ENCODE measurements around the gene PSG1.
"Not testable (repeated sequence)": the region's sequence is repeated elsewhere in the genome, so short reads cannot be mapped to it uniquely, and the experiment has no call there.

The PSG1 gene

DNA sequence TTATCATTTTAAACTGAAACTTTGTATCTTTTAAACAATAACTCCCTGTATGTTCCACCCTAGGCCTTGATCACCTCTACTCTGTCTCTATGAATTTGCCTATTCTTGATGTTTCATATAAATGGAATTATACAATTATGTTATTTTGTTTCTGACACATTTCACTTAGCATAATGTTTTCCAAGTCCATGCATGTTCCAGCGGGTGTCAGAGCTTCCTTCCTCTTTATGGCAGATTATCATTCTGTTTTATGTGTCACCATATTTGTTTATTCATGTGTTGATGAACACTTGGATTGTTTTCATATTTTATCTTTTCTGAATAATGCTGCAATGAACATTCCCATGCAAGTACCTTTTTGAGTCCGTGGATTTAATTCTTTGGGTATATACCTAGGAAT is 3.2 kb upstream of the PSG1 start:
- H3K4me1 ChIP-seq (ENCODE audit: control extremely low read depth in 1 of 4, control insufficient read depth in 4 of 4, insufficient read depth in 4 of 4, low read length in 3 of 4); H3K9me3 ChIP-seq (ENCODE audit: control extremely low read depth in 1 of 5, control insufficient read depth in 4 of 5, insufficient read depth in 2 of 5, low read depth in 1 of 5, low read length in 4 of 5); H3K36me3 ChIP-seq (ENCODE audit: control insufficient read depth in 4 of 4, insufficient read depth in 4 of 4, low read length in 3 of 4); DNase-seq; H3K27ac ChIP-seq (ENCODE audit: insufficient read depth in 1 of 2, low read depth in 1 of 2, low read length in 2 of 2, poor library complexity in 1 of 2, severe bottlenecking in 2 of 2); H3K27me3 ChIP-seq (replicated peaks in 2 of 5; ENCODE audit: control insufficient read depth in 4 of 5, insufficient read depth in 5 of 5, low read length in 4 of 5); H3K4me3 ChIP-seq (ENCODE audit: control insufficient read depth in 1 of 7, extremely low read depth in 1 of 7, insufficient read depth in 4 of 7, low read depth in 2 of 7, low read length in 6 of 7); POLR2A ChIA-PET; CTCF ChIA-PET: not testable (repeated sequence)
- WGBS (ENCODE audit: insufficient coverage): no CpG with 5 or more reads among the region's 2 CpGs

GRCh38 chr19:42882010-42882409 is 2.5 kb upstream of the PSG1 start:
- H3K4me1 ChIP-seq (ENCODE audit: control extremely low read depth in 1 of 4, control insufficient read depth in 4 of 4, insufficient read depth in 4 of 4, low read length in 3 of 4); H3K27ac ChIP-seq (ENCODE audit: insufficient read depth in 1 of 2, low read depth in 1 of 2, low read length in 2 of 2, poor library complexity in 1 of 2, severe bottlenecking in 2 of 2); H3K27me3 ChIP-seq (replicated peaks in 2 of 5; ENCODE audit: control insufficient read depth in 4 of 5, insufficient read depth in 5 of 5, low read length in 4 of 5); DNase-seq; H3K4me3 ChIP-seq (ENCODE audit: control insufficient read depth in 1 of 7, extremely low read depth in 1 of 7, insufficient read depth in 4 of 7, low read depth in 2 of 7, low read length in 6 of 7); H3K36me3 ChIP-seq (ENCODE audit: control insufficient read depth in 4 of 4, insufficient read depth in 4 of 4, low read length in 3 of 4); POLR2A ChIA-PET; CTCF ChIA-PET; H3K9me3 ChIP-seq (ENCODE audit: control extremely low read depth in 1 of 5, control insufficient read depth in 4 of 5, insufficient read depth in 2 of 5, low read depth in 1 of 5, low read length in 4 of 5): not testable (repeated sequence)
- whole genome bisulfite sequencing (ENCODE audit: insufficient coverage): 87% methylated on average over 4 of the region's 5 CpGs

DNA sequence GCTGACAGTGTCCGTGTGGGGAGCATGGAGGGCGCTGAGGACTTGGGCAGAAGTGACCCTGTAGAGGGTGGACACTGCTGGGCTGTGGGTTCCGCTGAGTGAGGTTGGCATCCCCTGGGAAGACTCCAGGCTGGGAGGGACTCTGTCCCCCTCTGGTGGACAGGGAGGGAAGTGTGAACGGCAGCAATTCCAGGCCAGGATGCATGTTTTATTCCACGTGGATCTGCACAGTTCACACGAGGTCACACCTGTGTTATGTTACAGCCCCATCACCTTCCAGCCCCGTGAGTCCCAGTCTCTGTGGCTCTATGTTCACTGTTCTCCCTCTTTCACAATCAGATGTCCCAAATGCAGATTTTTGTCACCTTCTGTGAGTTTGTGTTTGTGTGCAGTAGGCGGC is 1.8 kb upstream of the PSG1 start:
- POLR2A ChIA-PET; H3K27me3 ChIP-seq (replicated peaks in 2 of 5; ENCODE audit: control insufficient read depth in 4 of 5, insufficient read depth in 5 of 5, low read length in 4 of 5); H3K4me3 ChIP-seq (ENCODE audit: control insufficient read depth in 1 of 7, extremely low read depth in 1 of 7, insufficient read depth in 4 of 7, low read depth in 2 of 7, low read length in 6 of 7); H3K9me3 ChIP-seq (ENCODE audit: control extremely low read depth in 1 of 5, control insufficient read depth in 4 of 5, insufficient read depth in 2 of 5, low read depth in 1 of 5, low read length in 4 of 5); H3K27ac ChIP-seq (ENCODE audit: insufficient read depth in 1 of 2, low read depth in 1 of 2, low read length in 2 of 2, poor library complexity in 1 of 2, severe bottlenecking in 2 of 2); H3K36me3 ChIP-seq (ENCODE audit: control insufficient read depth in 4 of 4, insufficient read depth in 4 of 4, low read length in 3 of 4); CTCF ChIA-PET; DNase-seq; H3K4me1 ChIP-seq (ENCODE audit: control extremely low read depth in 1 of 4, control insufficient read depth in 4 of 4, insufficient read depth in 4 of 4, low read length in 3 of 4): not testable (repeated sequence)
- 60% methylated on average over 5 of the region's 8 CpGs for WGBS (ENCODE audit: insufficient coverage)

DNA sequence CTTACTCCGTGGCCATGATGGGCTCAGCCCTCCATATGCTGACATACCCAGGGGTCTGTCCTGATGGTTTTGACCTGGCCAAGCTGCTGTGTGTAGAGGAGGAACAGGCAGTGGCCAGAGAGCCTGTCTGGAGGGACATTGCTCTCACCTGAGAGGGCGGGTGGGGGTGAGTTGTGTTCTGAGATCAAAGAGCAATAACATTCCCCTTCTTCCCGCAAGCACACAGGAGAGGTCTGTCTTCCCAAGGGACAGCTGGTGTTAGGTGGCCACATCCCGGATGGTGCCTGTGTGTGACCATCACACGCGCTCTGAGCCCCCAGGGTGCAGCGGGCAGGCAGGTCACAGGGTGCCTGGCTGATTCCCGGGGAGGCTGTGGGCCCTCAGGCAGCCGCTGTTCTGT is 1.1 kb upstream of the PSG1 start:
- CTCF ChIA-PET; POLR2A ChIA-PET; H3K9me3 ChIP-seq (ENCODE audit: control extremely low read depth in 1 of 5, control insufficient read depth in 4 of 5, insufficient read depth in 2 of 5, low read depth in 1 of 5, low read length in 4 of 5); H3K4me3 ChIP-seq (ENCODE audit: control insufficient read depth in 1 of 7, extremely low read depth in 1 of 7, insufficient read depth in 4 of 7, low read depth in 2 of 7, low read length in 6 of 7); H3K36me3 ChIP-seq (ENCODE audit: control insufficient read depth in 4 of 4, insufficient read depth in 4 of 4, low read length in 3 of 4); H3K27ac ChIP-seq (ENCODE audit: insufficient read depth in 1 of 2, low read depth in 1 of 2, low read length in 2 of 2, poor library complexity in 1 of 2, severe bottlenecking in 2 of 2); H3K27me3 ChIP-seq (replicated peaks in 2 of 5; ENCODE audit: control insufficient read depth in 4 of 5, insufficient read depth in 5 of 5, low read length in 4 of 5); DNase-seq; H3K4me1 ChIP-seq (ENCODE audit: control extremely low read depth in 1 of 4, control insufficient read depth in 4 of 4, insufficient read depth in 4 of 4, low read length in 3 of 4): not testable (repeated sequence)
- 96% methylated on average over 7 of the region's 9 CpGs for WGBS (ENCODE audit: insufficient coverage)

DNA sequence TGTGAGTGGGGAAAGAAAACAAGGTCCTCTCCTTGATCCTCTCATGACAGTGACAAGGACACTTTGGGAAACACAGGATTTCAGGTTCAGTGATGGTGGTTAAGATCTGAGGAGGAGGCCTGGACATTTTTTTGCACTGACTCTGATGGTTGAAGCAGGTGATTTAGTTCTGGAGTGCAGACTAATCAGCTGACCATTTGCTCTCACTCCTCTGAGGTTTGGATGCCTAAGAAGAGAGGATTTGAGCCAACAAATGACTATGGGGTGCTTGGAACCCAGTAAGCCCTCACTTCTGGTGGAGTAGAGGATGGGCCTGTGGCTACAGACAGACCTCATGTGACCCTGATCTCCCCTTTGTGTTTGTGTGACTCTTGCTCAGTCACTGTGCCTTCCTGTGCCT is 2.9 kb downstream of the PSG1 start:
- CTCF ChIA-PET; H3K27me3 ChIP-seq (replicated peaks in 2 of 5; ENCODE audit: control insufficient read depth in 4 of 5, insufficient read depth in 5 of 5, low read length in 4 of 5); H3K27ac ChIP-seq (ENCODE audit: insufficient read depth in 1 of 2, low read depth in 1 of 2, low read length in 2 of 2, poor library complexity in 1 of 2, severe bottlenecking in 2 of 2); H3K4me1 ChIP-seq (ENCODE audit: control extremely low read depth in 1 of 4, control insufficient read depth in 4 of 4, insufficient read depth in 4 of 4, low read length in 3 of 4); DNase-seq; H3K4me3 ChIP-seq (ENCODE audit: control insufficient read depth in 1 of 7, extremely low read depth in 1 of 7, insufficient read depth in 4 of 7, low read depth in 2 of 7, low read length in 6 of 7); POLR2A ChIA-PET; H3K9me3 ChIP-seq (ENCODE audit: control extremely low read depth in 1 of 5, control insufficient read depth in 4 of 5, insufficient read depth in 2 of 5, low read depth in 1 of 5, low read length in 4 of 5); H3K36me3 ChIP-seq (ENCODE audit: control insufficient read depth in 4 of 4, insufficient read depth in 4 of 4, low read length in 3 of 4): not testable (repeated sequence)

DNA sequence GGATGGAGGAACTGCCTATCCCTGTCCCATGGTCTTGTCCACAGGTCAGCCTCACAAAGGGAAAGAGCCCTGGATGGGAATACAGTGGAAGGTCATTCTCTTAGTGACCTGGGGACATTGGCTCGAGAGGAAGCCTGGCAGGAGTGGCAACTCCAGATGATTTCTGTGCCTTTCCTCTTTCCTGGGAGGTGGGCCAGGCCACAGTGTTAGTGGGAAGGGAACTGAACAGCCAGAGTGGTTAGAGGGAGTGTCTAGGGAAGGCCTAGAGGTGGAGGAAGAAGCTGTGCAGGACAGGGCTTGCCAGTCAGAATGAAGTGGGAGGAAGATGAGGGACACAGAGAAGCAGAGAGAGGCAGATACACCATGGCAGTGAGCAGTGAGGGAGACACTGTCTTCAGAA is 3.6 kb downstream of the PSG1 start:
- DNase-seq; H3K4me1 ChIP-seq (ENCODE audit: control extremely low read depth in 1 of 4, control insufficient read depth in 4 of 4, insufficient read depth in 4 of 4, low read length in 3 of 4); H3K27me3 ChIP-seq (replicated peaks in 2 of 5; ENCODE audit: control insufficient read depth in 4 of 5, insufficient read depth in 5 of 5, low read length in 4 of 5); H3K27ac ChIP-seq (ENCODE audit: insufficient read depth in 1 of 2, low read depth in 1 of 2, low read length in 2 of 2, poor library complexity in 1 of 2, severe bottlenecking in 2 of 2); H3K36me3 ChIP-seq (ENCODE audit: control insufficient read depth in 4 of 4, insufficient read depth in 4 of 4, low read length in 3 of 4); H3K4me3 ChIP-seq (ENCODE audit: control insufficient read depth in 1 of 7, extremely low read depth in 1 of 7, insufficient read depth in 4 of 7, low read depth in 2 of 7, low read length in 6 of 7); CTCF ChIA-PET; POLR2A ChIA-PET; H3K9me3 ChIP-seq (ENCODE audit: control extremely low read depth in 1 of 5, control insufficient read depth in 4 of 5, insufficient read depth in 2 of 5, low read depth in 1 of 5, low read length in 4 of 5): not testable (repeated sequence)
- 60% methylated on average over 1 of the region's 1 CpG for WGBS (ENCODE audit: insufficient coverage)

DNA sequence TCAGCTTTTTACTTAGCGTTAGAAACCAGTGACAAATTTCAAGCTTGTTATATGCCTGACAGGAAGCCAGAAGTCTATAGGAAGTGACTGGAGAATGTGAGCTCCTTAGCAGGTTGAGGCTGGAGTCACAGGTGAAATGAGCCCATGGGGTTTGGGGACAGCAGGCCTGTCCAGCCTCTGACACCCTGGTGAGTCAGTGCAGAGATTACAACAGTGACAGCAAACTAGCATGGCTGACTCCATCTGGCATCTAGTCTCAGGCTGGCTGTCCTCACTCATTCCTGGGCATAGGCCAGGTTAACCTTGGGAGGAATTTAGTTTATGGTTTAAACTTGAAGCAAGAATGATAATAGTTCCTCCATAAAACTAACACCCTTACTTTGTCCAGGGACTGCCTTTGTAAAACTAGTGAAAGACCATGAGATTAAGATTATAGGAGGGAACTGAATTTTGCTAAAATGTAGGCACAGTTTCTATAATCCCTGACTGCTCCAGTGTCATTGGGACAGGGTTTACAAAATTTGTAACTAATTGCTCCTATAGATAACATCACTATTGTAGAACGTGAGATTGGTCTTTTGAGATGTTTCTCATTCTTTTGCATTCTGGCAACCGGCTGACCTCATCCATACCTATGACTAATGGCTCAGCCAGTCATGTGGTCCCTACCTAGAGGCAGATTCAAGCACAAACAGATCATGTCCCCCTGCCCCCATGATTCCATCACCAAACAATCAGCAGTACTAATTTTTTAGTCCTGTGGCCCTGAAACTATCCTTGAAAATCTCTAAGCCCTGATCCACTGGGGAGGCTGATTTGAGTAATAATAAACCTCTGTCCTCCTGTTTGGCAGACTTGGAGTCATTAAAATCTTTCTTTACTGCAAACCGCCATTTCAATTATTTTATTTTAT is 4.4 kb downstream of the PSG1 start:
- H3K4me1 ChIP-seq (ENCODE audit: control extremely low read depth in 1 of 4, control insufficient read depth in 4 of 4, insufficient read depth in 4 of 4, low read length in 3 of 4); H3K9me3 ChIP-seq (ENCODE audit: control extremely low read depth in 1 of 5, control insufficient read depth in 4 of 5, insufficient read depth in 2 of 5, low read depth in 1 of 5, low read length in 4 of 5); H3K27ac ChIP-seq (ENCODE audit: insufficient read depth in 1 of 2, low read depth in 1 of 2, low read length in 2 of 2, poor library complexity in 1 of 2, severe bottlenecking in 2 of 2); H3K4me3 ChIP-seq (ENCODE audit: control insufficient read depth in 1 of 7, extremely low read depth in 1 of 7, insufficient read depth in 4 of 7, low read depth in 2 of 7, low read length in 6 of 7); CTCF ChIA-PET; H3K27me3 ChIP-seq (replicated peaks in 2 of 5; ENCODE audit: control insufficient read depth in 4 of 5, insufficient read depth in 5 of 5, low read length in 4 of 5); DNase-seq; POLR2A ChIA-PET; H3K36me3 ChIP-seq (ENCODE audit: control insufficient read depth in 4 of 4, insufficient read depth in 4 of 4, low read length in 3 of 4): not testable (repeated sequence)
- 100% methylated on average over 1 of the region's 4 CpGs for WGBS (ENCODE audit: insufficient coverage)

Measured in common myeloid progenitor, CD34-positive (primary cell).